DND-41 (cell line): ENCODE data around the gene LRRC3B.

Experiments used
- EZH2 ChIP-seq: IDR thresholded peaks from 3 replicates; pipeline ENCODE4 v1.6.1; 2012; ENCODE audit warnings: borderline replicate concordance, low read depth, mild to moderate bottlenecking, moderate library complexity, low read length, inconsistent platforms; ENCODE audit not compliant: severe bottlenecking
- TF ChIP-seq, protein P1 (sequence below): IDR thresholded peaks from 2 replicates; pipeline ENCODE4 v1.5.1; 2012; ENCODE audit warnings: borderline replicate concordance, low read length, moderate library complexity, mild to moderate bottlenecking; ENCODE audit not compliant: poor library complexity, severe bottlenecking; ENCODE audit errors: extremely low read depth

DNA sequence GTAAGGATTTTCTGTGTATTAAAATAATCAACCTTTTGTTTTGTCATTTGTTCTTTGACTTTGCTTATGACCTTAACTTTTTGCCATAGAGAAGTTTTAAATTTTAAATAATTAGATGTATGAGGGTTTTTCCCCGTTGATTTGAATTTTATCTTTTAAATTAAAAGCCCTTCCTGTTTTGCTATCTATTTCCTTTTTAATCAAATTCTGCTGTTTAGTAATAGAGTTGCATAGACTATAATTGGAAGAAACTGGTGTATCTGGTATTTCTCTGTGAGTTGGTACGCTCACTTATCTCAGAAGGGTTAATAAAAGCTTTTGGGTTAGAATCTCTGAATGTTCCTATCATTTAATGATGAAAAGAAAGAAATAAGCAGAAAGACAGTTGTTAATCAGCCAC is 82.2 kb downstream of the LRRC3B start:
- TF ChIP-seq, protein P1, sequence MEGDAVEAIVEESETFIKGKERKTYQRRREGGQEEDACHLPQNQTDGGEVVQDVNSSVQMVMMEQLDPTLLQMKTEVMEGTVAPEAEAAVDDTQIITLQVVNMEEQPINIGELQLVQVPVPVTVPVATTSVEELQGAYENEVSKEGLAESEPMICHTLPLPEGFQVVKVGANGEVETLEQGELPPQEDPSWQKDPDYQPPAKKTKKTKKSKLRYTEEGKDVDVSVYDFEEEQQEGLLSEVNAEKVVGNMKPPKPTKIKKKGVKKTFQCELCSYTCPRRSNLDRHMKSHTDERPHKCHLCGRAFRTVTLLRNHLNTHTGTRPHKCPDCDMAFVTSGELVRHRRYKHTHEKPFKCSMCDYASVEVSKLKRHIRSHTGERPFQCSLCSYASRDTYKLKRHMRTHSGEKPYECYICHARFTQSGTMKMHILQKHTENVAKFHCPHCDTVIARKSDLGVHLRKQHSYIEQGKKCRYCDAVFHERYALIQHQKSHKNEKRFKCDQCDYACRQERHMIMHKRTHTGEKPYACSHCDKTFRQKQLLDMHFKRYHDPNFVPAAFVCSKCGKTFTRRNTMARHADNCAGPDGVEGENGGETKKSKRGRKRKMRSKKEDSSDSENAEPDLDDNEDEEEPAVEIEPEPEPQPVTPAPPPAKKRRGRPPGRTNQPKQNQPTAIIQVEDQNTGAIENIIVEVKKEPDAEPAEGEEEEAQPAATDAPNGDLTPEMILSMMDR = no peak
- no peak for TF ChIP-seq EZH2
